T-helper 2 cell treated with Interferon-gamma antibody and Interleukin-4, amounts not matched to agents 5 μg/mL and 100 μg/mL, for 36 hours (primary cell): ENCODE data around the gene PRICKLE1.

ENCODE experiments used
- DNase-seq: peaks from one replicate; pipeline ENCODE4 v3.0.0; 2021; ENCODE audit warnings: low spot score
- H3K27ac Mint-ChIP-seq: one replicate; pipeline ENCODE4 v1.8.0; 2021; ENCODE audit warnings: mild to moderate bottlenecking, mixed read lengths
- H3K27me3 Mint-ChIP-seq: one replicate; pipeline ENCODE4 v1.8.0; 2021; ENCODE audit warnings: low read depth, mixed read lengths
- H3K36me3 Mint-ChIP-seq: one replicate; pipeline ENCODE4 v1.8.0; 2021; ENCODE audit warnings: low read depth, mixed read lengths
- H3K4me1 Mint-ChIP-seq: one replicate; pipeline ENCODE4 v1.8.0; 2021; ENCODE audit warnings: low read depth, mixed read lengths
- H3K4me3 Mint-ChIP-seq: one replicate; pipeline ENCODE4 v1.8.0; 2022; ENCODE audit warnings: mild to moderate bottlenecking, moderate library complexity, mixed read lengths
- H3K9me3 Mint-ChIP-seq: one replicate; pipeline ENCODE4 v1.8.0; 2021; ENCODE audit warnings: mixed read lengths

PRICKLE1 gene

DNA sequence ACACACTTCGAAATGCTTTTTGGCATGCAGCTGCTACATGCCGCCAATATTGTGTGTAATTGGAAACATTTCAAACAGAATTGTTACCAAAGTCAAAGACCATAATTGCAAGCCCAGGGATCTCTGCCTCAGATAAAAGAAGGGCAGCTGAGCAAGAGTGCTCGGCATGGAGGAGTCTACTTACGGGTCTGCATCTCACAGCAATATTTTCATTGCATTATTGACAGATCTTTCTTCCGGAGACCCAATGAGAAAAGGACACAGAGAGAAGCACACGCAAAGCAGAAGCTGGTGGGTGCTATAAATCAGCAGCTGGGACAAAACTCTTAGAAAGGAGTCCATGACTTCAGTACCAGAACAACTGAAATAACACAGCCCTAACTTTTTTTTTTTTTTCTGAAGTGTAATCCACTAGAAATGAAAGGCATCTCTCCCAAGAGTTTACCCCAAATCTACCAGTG lies 4.9 kb downstream of the PRICKLE1 start:
- H3K4me1 Mint-ChIP-seq = peaks cover 6% of the 10 kb centered on the region
- H3K4me3 Mint-ChIP-seq = no peak overlapping the region
- no peaks in the 10 kb centered on the region for H3K9me3 Mint-ChIP-seq
- DNase-seq = no peak
- no peak overlapping the region for H3K27ac Mint-ChIP-seq
- no peaks in the 10 kb centered on the region for H3K36me3 Mint-ChIP-seq
- H3K27me3 Mint-ChIP-seq = peaks cover 43% of the 10 kb centered on the region

DNA sequence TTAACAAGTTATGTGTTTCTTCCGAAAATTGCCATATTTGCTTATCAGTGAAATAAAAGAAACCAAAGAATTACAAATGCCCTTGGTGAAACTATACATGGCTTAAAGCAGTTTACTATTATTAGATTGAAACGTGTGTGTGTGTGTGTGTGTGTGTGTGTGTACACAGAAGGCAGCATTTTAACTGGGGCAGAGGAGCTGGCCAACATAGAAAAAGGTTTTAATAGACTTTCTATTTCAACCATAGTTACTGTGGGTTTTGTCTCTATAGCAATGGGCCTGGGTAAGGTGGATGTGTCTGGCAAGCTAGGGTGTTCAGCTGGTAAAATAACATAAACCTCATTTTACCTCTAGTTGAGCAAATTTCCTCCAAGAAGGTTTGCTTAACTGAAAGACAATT lies 6.5 kb downstream of the PRICKLE1 start:
- H3K9me3 Mint-ChIP-seq = no peaks in the 10 kb centered on the region
- no peak overlapping the region for H3K4me3 Mint-ChIP-seq
- peaks cover 31% of the 10 kb centered on the region for H3K27me3 Mint-ChIP-seq
- DNase-seq = no peak
- H3K4me1 Mint-ChIP-seq = no peaks in the 10 kb centered on the region
- H3K27ac Mint-ChIP-seq = no peak overlapping the region
- no peaks in the 10 kb centered on the region for H3K36me3 Mint-ChIP-seq

DNA sequence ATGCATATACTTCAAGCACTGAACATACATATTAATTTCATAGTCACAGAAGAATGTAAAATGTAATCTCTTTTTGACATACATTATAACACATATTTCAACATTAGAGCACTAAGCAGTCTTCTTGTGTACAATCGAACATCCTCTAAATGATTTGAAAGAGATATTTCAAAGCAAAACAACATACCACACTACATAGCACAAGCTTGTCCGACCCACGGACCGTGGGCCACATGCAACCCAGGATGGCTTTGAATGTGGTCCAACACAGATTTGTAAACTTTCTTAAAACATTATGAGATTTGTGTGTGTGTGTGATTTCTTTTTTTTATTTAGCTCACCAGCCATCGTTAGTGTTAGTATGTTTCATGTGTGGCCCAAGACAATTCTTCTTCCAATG lies 7.0 kb downstream of the PRICKLE1 start:
- Mint-ChIP-seq H3K9me3 (no peaks in the 10 kb centered on the region), H3K4me1 (no peaks in the 10 kb centered on the region), H3K4me3 (no peak overlapping the region), H3K27me3 (peaks cover 27% of the 10 kb centered on the region), H3K36me3 (no peaks in the 10 kb centered on the region), H3K27ac (no peak overlapping the region)
- no peak for DNase-seq

DNA sequence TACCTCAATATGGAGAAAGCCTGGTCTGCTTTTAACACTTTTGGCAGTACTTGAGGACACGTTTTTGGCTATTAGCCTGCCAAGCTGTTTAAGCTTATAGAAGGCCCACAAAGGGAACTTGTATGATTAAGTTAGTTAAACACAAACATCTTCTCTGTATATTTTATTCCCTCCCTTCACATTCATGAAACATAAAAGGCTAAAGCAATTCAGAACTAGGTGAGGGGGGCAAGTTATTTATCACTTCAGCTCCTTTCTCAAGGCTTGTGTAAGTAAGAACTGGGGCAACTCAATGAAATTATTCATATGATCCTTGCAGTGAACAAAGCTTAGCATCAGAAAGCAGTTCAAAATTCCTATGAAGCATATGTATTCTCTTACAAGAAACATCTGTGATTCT lies 7.5 kb downstream of the PRICKLE1 start:
- H3K4me1 Mint-ChIP-seq = no peaks in the 10 kb centered on the region
- no peak for DNase-seq
- H3K27ac Mint-ChIP-seq = no peak overlapping the region
- no peak overlapping the region for H3K4me3 Mint-ChIP-seq
- peaks cover 25% of the 10 kb centered on the region for H3K27me3 Mint-ChIP-seq
- H3K9me3 Mint-ChIP-seq = no peaks in the 10 kb centered on the region
- no peaks in the 10 kb centered on the region for H3K36me3 Mint-ChIP-seq

DNA sequence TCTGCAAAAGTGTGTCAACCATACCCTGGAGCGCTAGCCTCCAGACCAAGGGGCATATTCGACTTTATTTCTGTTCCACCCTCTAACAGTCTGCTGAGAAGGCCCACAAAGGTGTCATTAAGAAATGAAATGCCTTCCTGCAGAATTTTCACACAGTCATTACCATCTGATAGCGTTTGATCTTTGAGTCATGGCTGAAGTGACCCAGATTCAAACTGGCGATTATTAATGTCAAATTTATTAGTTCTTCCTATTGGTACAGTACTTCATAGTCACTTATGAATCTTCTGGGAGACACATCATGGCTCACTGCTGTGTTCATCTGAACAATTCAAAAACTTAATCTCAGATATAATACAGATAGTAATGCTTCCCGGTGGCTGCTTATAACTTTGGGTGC lies 13.2 kb downstream of the PRICKLE1 start:
- H3K9me3 Mint-ChIP-seq = no peaks in the 10 kb centered on the region
- H3K4me1 Mint-ChIP-seq = no peaks in the 10 kb centered on the region
- H3K27ac Mint-ChIP-seq = no peak overlapping the region
- no peak for DNase-seq
- H3K4me3 Mint-ChIP-seq = no peak overlapping the region
- H3K27me3 Mint-ChIP-seq = peaks cover 6% of the 10 kb centered on the region
- H3K36me3 Mint-ChIP-seq = no peaks in the 10 kb centered on the region

DNA sequence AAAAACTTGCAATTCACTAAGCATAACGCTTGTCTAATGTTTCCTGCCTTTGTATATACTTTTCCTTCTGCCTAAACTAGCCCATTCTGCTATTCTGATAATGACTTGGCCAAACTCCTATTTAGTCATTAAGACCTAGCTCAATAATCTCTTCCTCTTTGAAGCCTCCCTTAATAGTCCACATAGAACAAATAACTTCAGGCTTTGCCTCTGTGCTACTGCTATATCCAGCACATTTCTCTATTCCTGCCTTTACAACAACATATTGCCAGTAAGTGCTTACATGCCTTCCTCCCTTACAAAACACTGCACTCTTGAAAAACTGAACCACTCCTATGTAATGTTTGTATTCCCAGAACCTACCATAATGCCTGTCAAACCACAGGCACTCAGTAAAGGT lies 13.8 kb downstream of the PRICKLE1 start:
- Mint-ChIP-seq H3K4me1 (no peaks in the 10 kb centered on the region), H3K36me3 (no peaks in the 10 kb centered on the region), H3K4me3 (no peak overlapping the region), H3K27me3 (peaks cover 5% of the 10 kb centered on the region), H3K27ac (no peak overlapping the region), H3K9me3 (no peaks in the 10 kb centered on the region)
- no peak for DNase-seq

DNA sequence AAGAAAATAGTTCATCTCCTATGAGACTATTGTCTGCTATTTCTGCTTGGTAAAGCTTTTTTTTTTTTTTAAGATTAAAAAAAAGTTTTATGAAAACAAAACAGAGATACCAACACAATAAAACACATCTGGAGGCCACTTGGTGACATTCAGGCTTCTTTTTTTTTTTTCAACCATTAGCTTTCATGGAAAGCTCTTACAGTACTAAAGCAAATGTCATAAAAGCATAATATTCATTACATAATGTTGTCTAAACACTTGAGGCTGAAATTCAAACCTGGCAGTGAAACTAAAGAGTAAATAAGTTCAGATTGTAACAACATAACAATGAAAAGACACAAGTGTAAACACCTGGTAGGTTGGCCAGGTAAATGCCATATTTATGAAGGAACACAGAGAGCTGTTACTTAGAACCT lies 14.7 kb downstream of the PRICKLE1 start:
- H3K4me3 Mint-ChIP-seq = no peak overlapping the region
- no peaks in the 10 kb centered on the region for H3K9me3 Mint-ChIP-seq
- no peak overlapping the region for H3K27ac Mint-ChIP-seq
- no peaks in the 10 kb centered on the region for H3K4me1 Mint-ChIP-seq
- H3K36me3 Mint-ChIP-seq = no peaks in the 10 kb centered on the region
- no peak for DNase-seq
- H3K27me3 Mint-ChIP-seq = peaks cover 3% of the 10 kb centered on the region

DNA sequence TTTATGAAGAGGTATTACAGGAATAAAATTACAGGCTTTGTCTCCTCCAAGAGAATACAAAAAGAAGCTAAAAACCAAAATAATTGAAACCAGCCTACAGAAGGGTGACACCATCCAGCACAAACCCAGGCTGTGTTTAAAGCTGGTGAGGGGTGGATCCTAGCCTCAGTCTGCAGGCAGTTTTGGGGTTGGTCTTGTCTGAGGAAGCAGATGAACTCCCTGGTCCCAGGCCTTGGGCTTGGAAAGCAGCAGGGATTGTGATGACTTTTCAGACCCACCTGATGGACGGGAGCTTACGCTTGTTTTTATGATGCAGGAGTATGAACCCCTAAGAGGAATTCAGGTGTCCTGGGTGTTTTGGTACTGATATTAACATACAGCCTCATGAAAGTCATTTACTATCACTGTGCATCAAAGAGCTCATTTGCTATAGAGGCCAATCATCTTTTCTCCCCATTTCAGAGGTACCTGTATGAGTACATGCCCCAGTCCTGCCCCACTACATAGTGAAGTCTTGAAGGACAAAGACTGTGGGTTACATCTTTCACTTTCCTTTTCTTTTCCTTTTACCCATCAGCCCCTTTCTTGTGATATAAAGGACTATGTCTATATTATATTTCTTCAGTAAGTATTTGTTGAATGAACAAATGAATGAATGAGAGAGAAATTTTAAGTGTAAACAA lies 18.1 kb downstream of the PRICKLE1 start:
- no peak for DNase-seq
- Mint-ChIP-seq H3K4me3 (no peak overlapping the region), H3K4me1 (no peaks in the 10 kb centered on the region), H3K36me3 (no peaks in the 10 kb centered on the region), H3K27me3 (peaks cover 2% of the 10 kb centered on the region), H3K27ac (no peak overlapping the region), H3K9me3 (no peaks in the 10 kb centered on the region)

DNA sequence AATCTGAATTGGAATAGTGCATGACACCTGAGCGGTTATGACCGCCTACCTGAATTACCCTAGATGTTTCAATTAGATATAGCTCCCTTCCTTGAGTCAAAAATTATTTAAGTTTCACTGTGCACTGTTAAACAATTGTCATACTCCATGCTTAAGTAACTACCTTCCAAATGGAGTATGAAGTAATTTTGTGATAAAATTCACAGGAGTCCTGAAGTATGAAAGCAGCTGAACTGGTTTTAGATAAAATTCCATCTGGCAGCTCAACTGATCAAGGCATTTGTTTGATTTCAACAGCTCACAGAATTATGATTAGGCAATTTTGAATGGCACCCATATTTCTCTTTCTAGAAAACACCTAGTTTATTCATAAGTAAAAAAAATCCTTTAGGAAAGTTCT lies 19.5 kb downstream of the PRICKLE1 start:
- Mint-ChIP-seq H3K36me3 (no peaks in the 10 kb centered on the region), H3K9me3 (no peaks in the 10 kb centered on the region), H3K4me1 (no peaks in the 10 kb centered on the region), H3K4me3 (no peak overlapping the region), H3K27ac (no peak overlapping the region), H3K27me3 (peaks cover 5% of the 10 kb centered on the region)
- no peak for DNase-seq

DNA sequence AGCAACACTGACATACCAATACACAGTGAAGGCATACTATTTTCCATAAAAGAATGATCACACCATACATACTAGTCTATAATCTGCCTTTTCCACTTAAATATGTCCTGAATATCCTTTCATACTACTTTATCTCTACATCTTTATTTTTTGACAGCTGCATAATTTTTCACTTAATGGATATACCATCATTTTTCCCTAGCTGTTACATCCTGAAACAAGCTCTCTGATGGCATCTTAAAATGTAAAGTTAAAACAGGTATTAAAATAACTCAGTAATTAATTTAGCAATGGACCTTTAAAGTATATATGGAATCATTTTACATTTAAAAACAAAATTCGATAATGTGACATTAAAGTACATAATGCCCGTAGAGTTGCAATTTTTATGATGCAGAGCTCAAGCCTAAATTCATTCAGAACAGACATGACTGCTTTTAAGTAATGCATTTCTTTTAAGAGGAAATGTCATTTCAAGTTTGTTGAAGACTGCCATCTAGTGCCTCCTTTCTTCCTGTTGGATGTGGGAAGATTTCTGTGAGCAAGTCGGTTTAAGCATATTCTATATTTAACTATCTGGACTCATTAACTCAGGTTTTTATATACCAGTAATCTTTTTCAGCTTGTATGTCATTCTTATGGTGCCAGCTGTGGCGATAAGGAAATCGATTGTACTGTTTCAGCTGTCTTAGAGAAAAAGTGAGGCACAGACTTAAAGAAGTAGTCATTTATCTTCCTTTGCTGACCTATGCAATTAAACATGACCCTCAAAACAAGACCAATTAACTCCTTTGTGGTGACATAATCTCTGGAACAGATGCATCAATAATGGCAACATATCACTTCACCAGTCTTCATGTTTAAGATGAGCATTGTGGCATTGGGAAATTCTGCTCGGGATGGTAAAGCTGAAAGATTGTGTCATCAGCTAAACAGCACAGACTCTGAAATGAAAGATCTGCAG lies 20.3 kb downstream of the PRICKLE1 start:
- peaks cover 5% of the 10 kb centered on the region for H3K27me3 Mint-ChIP-seq
- no peaks in the 10 kb centered on the region for H3K36me3 Mint-ChIP-seq
- no peak for DNase-seq
- H3K4me1 Mint-ChIP-seq = no peaks in the 10 kb centered on the region
- no peak overlapping the region for H3K4me3 Mint-ChIP-seq
- no peaks in the 10 kb centered on the region for H3K9me3 Mint-ChIP-seq
- H3K27ac Mint-ChIP-seq = no peak overlapping the region

DNA sequence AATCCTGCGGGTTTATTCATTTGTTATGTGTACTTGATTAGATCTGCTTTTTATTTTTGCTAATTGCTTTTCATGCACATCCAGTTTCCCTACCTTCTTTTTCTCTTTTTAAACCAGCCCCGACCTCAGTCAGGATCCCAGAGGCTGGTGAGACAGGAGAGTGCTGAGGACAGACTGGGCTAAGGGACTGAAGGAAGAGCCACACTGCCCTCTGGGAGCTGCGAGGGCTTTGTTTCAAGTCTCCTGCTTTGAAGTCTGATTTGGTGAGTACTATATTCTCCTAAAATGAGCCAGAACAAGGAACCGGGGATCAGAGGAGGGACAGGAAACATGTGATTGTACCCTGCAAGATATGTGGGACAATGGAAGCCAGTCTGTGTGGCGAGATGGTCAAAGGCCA lies 23.9 kb downstream of the PRICKLE1 start:
- Mint-ChIP-seq H3K36me3 (no peaks in the 10 kb centered on the region), H3K4me3 (no peak overlapping the region), H3K27me3 (peaks cover 5% of the 10 kb centered on the region), H3K27ac (no peak overlapping the region), H3K4me1 (no peaks in the 10 kb centered on the region), H3K9me3 (no peaks in the 10 kb centered on the region)
- DNase-seq = no peak

DNA sequence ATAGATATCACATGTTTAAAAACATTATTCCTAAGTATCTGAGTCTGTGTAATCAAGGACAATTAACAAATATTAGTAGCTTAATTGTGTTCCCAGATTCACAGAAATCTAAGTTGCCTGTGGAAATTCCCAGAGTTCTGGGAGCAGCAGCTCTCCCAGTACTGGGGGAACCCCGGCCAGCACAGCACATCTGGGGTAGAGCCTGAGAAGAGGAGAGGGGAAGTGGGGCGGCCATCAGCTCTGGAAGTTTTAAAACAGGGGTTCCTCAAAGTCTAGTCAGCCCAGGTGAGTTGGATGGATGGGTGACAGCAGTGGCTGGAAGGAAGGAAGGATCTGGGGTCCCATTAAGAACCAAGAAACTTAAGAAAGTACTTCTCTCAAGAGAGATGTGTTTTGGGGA lies 24.6 kb downstream of the PRICKLE1 start:
- Mint-ChIP-seq H3K27me3 (peaks cover 5% of the 10 kb centered on the region), H3K27ac (no peak overlapping the region), H3K36me3 (no peaks in the 10 kb centered on the region), H3K4me3 (no peak overlapping the region), H3K4me1 (no peaks in the 10 kb centered on the region), H3K9me3 (no peaks in the 10 kb centered on the region)
- no peak for DNase-seq

DNA sequence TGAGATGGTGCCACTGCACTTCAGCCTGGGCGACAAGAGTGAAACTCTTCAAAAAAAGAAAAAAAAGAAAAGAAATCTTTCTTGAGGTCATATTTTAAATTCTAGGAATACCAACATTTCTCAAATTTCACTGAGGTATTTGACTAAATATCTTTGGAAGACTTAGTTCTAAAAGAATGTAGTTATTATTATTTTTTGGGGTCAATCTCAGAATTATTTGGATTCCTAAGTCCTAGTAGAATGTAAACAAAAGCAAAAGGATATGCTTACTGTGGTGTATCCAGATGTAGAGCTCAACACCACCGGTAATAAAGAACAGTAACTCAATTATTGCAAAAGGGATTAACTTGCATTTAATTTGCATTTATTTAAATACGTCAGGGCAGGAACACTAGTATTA lies 25.0 kb downstream of the PRICKLE1 start:
- Mint-ChIP-seq H3K36me3 (no peaks in the 10 kb centered on the region), H3K27me3 (peaks cover 5% of the 10 kb centered on the region), H3K4me3 (no peak overlapping the region), H3K9me3 (no peaks in the 10 kb centered on the region), H3K4me1 (no peaks in the 10 kb centered on the region), H3K27ac (no peak overlapping the region)
- DNase-seq = no peak

DNA sequence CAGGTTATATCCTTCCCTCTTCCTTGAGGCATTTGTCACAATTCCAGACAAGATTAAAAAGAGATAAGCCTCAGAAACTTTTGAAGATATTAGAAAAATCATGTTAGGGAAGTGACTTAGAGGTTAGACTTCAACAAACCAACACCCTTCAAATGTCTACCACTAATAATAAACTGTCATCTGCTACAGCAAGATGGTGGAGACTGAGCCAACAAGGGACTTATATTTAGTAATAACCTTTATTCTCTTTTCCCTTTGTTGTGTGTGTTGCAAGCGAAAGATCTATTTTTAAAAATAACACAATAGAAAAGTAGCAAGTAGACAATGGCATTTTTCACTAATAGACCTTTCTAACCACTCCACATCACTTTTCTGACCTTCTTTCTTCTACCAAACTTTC lies 28.6 kb downstream of the PRICKLE1 start:
- no peak overlapping the region for H3K27ac Mint-ChIP-seq
- no peak overlapping the region for H3K4me3 Mint-ChIP-seq
- H3K27me3 Mint-ChIP-seq = peaks cover 3% of the 10 kb centered on the region
- no peaks in the 10 kb centered on the region for H3K4me1 Mint-ChIP-seq
- H3K36me3 Mint-ChIP-seq = no peaks in the 10 kb centered on the region
- H3K9me3 Mint-ChIP-seq = no peaks in the 10 kb centered on the region
- DNase-seq = no peak
